NCI-H2196 treated with DMSO at 0.1 percent for 48 hours (cell line): ENCODE measurements around the gene SLC2A9.

ENCODE experiments used
- DNase-seq: peaks from one replicate; lab custom pipeline; 2025; ENCODE audit not compliant: unreplicated experiment; lab: John Stamatoyannopoulos, UW

SLC2A9 gene

DNA sequence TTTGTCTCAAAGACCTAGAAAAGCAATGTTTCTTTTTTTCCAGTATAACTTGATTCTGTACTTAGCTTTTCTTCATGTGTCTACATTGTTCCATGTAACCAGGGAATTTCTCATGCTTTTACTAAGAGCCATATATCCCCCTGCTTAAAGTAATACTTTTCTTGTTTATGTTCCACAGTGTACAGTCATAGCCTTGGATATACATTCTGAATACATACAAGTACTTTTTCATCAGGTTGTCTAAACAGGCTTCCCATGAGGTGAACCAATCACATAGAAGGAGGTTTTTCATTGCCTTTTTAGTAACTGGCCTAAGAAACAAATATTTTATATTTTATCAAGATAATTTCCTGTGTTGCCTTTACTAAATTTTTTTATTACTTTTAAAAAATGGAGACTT, 52.8 kb downstream of the SLC2A9 start:
- DNase-seq, result no peak

DNA sequence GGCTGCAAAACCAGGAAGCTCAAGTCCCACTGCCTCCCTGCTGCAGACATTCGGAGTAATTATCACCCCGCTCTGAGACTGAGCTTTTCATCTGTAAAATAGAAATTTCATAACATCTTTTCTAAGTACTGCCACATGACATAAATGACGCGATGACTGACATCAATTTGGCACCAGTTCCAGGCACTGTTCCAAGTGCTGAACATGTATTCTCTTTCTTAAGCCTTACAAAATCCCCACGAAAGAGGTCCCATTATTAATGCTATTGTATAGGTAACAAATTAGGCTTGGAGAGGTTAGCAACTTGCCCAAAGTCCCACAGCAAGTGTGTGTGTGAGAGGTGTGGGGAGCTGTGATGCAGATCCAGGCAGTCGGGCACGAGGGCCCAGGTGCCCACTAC, 56.4 kb downstream of the SLC2A9 start:
- DNase-seq, result no peak

DNA sequence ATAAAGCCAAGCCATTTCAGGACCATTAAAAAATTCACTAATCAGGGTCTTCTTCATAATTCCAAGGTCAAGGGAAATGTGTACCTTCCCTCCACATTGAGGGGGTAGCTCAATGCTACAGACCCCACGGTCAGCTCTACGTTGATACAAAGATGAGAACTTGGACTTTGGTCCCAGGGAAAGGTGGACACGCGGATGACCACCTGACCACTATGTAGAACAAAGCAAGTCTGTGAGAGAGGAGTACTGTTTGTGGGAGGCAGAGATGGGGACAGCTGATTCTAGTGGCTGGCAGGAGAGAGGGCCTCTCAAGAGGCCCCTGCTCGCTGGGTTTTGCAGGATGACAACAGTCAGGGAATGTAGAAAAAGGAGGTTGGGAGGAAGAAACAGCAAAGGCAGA, 58.0 kb downstream of the SLC2A9 start:
- DNase-seq, result no peak

DNA sequence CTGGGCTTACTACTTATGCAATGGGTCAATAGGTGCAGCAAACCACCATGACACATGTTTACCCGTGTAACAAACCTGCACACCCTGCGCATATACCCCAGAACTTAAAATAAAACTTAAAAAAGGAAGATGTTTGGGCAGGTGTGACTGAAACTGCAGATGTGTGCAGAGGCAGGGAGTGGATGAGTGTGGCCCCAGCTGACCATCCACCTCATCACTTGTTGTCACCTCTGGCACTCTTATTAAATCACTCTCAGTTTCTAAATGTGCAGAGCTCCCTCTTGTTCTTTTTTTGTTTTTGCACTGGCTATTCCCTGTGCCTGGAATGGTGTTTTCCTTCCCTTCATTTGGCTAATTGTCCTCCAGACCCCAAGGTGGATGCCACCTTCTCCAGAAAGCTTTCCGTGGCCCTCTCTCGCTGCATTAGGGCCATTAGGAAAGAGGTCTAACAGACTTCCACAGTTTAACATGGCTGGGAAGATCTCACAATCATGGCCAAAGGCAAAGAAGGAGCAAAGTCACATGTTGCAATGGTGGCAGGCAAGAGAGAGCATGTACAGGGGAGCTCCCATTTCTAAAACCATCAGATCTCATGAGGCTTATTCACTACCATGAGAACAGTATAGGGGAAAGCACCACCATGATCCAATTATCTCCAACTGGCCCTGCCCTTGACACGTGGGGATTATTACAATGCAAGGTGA, 58.5 kb downstream of the SLC2A9 start:
- DNase-seq, result no peak

DNA sequence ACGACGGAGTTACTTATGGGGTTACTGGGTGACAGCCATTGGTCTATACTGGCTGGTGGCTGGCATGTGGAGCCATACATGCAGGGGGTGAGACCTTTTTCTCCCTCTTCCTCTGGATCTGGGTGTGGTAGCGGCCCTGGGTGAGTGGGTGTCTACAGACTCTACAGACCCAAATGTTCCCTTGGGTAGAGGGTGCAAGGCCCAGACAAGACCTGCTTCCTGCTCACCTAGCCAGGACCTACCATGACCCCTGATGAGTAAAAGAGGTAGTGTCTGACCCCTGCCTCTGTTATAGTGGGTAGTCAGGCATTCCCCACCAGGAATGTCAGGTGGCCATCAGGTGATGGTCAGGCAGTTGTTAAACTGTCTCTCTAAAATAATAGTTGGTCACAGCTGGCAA, 66.8 kb downstream of the SLC2A9 start:
- DNase-seq, result no peak

DNA sequence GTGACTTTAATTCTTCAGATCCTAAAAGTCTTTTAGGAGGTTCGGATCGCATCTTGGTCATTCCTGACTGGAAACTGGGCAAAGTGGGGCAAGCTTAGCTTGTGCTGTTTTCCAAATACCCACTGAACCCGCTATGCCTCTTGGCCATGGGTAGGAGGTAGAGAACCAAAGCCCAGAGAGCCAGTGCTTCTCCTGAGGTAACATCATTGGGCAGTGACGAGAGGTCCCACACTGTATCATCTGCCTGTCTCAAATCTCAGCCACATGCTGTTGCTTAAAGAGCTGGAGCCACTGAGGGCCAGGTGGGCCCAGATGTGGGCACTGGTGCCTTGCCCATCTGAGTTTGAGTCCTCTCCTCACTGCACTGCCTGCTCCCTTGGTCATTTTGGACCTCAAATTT, 68.2 kb downstream of the SLC2A9 start:
- no peak for DNase-seq

DNA sequence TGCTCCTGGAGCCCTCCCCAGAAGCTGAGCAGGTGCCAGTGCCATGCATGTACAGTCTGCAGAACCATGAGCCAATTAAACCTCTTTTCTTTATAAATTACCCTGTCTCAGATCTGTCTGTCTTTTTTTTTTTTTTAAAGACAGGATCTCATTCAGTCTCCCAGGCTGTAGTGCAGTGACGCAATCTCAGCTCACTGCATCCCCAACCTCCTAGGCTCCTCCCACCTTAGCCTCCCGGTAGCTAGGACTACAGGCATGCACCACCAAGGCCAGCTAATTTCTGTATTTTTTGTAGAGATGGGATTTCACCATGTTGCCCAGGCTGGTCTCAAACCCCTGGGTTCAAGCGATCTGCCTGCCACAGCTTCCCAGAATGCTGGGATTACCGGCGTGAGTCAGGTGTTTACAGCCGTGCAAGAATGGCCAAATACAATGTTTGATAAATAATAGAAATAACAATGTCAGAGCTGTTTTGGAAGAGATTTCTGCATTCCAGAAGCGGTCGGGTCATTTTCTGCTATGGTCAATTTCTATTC, 68.8 kb downstream of the SLC2A9 start:
- DNase-seq, result no peak

DNA sequence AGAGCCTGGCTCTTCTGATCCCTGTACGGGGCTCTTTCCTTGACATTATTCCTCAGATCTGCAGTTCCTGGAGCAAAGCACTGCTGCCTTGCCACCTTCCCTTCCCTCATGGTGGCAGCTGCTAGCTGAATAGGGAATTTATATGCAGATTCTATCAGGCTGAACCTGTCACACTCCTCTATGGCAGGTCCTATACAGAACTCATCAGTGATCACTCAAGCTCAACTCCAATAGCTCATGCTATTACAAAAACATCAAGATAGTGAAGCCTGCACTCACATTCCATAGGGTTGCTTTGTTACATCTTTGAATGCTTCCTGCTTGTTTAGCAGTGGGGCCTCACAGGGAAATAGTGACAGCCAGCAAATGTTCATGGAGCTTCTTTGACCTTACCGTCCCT, 71.7 kb downstream of the SLC2A9 start:
- no peak for DNase-seq

DNA sequence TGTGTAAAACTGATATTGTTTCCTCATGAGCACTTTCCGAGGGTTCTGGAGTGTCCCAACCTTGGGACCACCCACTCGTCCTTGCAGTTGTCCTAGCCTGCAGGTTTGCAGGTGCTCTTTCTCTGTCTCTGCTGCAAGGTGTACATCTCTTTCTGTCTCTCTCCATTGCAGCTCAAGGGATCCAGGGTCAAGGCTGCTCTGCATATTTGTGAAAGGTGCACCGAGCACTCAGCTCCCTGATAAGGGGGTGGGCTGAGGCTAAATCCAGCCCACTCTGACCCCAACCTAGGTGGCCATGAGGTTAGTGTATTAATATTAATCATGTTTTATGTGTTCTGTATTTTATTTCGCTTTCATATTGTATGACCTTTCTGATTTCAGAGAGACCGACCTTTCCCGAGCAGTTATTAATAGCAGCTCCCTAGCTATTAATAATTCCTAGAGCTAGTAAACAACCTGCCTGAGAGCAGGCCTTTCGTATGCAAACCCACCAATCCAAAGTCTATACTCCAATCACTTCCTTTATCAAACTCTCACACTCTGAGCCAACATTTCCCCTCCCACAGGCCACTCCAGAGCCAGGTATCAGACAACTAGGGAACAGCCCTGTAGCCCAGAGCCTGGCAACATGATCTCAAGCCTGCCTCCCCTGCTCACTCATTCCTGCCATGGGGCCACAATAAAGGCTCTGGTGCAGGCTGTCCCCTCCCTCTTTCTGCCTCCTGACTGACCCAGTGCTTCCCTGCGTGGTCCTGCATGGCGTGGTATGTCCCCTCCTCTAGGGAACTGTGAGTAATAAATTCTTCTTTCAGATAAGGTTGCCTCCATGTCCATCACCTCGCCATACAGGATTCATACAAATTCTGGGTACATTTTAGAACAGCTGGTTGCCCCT, 73.9 kb downstream of the SLC2A9 start:
- no peak for DNase-seq

DNA sequence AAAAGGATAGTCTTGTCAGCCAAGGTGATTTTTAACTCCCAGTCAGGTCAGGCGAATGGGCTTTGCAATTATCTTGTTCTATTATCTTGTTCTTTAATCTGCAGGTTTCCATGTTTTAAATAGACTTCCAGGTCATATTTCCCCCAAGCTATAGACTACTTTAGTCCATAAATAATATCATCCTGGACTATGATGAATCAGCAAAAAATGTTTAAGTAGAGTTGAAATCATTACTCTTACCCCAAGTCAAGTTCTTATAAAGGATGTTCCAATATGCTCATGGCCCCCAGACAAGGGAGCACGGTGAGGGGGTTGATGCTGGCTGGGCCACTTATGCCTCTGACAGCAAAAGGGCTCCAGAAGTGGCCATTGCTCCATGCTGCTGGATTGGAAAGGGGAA, 75.1 kb downstream of the SLC2A9 start:
- no peak for DNase-seq

DNA sequence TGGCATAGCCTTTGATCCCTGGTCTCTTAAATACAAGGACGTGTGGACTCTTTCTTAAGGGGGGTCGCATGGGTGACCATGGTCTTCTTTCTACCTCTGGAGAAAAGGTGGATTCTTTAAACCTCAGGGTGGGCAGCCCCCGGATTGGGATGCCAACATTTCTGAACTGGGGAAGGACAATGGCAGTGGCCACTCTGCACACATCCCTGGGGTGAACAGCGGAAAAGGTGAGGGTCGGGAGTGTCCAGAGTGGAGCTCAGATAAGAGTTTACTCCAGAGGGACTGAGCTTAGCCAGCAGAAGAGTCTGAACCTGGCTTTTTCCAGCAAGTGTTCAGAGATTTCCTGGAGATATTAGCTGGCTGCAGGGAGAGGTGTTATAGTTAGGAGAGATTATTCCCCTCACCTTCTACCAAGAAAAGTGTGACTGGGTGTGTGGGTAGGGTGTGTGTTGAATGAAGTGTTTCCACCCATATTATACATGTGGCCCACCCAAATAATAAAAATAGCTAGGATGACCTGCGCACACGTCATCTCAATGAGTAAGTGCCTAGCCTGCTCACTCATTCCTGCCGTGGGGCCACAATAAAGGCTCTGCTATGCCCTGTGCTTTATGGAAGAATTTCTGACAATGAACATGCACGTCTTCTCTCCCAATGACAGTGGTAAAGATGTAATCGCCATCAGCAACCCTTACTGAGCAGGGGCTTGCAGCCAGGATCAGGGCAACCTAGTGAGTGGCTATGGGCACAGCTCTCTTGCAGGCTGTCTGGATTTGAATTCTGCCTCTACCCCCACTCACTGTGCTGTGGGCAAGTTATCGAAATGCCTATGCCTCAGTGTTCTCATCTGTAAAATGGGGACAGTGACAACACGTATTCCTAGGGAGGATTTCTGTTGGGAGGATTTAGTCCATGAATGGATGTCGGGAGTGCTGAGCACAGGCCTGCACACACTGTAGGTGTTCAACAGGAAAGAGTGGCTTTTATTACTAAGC, 76.6 kb downstream of the SLC2A9 start:
- no peak for DNase-seq

DNA sequence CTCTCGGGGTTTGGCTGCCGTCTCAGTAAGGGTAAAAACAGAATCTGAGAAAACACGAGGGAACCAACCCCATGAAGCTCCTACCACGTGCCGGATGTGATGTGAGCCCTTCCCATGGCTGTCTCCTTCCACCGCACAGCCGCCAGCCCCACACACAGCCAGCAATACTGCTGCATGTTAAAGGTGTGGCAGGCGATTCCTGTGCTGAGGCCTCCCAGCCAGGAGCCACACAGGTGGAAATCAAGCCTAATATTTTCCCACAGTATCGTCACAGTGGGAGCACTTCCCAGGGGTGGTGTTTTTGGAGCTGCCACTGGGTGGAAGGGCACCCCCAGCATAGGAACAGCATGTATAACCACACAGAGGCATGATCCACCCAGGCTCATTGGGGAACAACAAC, 77.5 kb downstream of the SLC2A9 start:
- no peak for DNase-seq

DNA sequence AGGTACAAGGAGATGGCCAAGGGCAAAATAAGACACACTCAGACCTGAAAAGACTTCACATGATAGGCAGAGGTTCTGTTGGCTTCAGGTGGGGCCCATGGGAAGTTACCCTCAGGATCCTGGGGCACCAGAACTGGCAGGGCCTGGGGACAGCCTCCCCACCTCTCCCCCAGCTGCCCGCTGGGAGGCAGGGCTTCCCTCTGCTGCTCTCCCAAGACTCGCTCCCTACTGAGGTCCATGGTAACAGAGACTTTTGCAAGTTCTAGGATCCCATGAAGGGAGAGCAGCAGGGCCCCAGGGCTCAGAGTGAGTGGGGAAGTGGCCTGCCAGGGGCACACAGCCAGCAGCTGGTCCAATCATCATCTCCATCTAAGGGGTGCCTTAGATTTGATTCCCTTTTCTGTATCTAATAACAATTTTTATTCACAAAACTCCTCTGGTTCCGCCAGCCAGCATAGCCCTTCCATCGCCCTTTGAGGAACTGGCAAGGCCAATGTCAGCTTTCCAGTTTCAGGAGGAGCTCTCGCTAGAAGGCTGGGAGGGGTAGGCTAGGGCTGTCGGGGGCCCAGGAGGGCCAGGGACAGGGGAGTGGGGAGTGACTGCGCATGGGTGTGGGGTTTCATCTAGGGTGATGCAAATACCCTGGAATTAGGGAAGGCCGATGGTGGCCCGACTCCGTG, 78.2 kb downstream of the SLC2A9 start:
- no peak for DNase-seq

DNA sequence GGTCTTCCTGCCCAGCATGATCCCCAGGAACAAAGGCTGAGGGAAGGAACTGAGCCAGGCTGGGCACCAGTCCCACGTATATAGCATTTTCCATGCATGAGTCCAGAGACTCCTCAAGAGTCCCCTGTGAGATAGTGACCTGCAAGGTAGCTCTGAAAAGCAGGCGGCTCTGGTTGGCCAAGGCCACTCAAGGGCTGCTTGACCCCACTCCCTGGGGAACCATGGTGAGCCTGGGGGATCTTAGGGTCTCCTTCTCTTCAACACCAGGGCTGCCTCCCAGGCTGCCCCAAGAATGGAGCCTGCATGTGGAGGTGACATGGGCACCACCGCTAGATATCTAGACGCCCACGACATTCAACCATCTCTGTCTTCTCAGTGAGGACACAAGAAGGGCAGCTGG, 79.2 kb downstream of the SLC2A9 start:
- DNase-seq, result no peak

DNA sequence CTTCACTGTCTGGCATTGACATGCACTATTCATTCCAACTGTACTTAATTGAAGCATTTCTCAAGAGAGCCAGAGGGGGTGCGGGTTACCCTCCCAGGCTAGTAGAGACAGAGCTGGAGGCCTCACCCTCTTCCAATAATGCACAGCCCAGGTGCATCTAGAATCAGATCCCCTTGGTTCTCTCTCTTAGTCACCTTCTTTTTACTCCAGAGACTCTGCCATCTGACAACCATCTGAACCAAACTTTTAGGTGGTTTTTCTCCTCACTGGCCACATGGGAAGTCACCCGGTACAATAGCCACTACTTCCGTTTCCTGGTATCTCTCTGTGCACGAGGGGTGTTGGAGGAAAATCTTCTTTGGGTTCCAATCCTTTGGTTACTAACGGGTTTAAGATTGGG, 81.3 kb downstream of the SLC2A9 start:
- DNase-seq, result no peak

DNA sequence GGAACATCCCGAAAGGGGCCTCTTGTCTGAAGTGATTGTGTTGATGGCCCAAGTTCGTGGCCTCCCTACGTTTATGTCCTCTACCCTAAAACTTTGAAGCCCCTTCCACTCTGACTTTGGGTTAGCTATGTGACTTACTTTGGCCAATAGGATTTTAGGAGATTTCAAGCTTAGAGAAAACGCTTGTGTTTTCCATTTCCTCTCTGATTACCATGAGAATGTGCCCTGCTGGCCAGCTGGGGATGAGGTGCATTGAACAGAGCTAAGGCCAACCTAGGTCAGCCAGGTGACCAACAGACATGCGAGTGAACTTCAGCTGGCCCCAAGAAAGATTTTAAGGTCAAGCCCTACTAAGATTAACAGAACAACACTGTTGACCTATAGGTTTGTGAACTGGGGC, 82.4 kb downstream of the SLC2A9 start:
- no peak for DNase-seq

DNA sequence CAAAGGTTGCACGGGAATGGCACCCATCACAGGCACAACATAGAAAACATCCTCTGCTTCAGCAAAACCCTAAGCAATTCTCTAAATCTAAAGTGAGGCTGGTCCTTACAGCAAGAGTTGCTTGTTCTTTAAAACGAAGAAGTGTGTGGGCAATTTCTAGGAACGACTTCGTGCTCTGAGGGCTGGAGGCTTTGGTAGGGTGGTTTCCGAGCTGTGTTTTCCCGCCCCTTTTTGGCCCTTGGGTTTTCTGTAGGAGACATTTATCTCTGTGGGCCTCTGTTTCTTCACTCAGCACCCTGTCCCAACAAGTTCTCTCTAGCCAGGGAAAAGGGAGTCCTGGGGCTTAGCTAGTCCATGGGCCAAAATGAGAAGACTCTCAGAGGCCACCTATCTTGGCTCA, 84.2 kb downstream of the SLC2A9 start:
- DNase-seq, result no peak

DNA sequence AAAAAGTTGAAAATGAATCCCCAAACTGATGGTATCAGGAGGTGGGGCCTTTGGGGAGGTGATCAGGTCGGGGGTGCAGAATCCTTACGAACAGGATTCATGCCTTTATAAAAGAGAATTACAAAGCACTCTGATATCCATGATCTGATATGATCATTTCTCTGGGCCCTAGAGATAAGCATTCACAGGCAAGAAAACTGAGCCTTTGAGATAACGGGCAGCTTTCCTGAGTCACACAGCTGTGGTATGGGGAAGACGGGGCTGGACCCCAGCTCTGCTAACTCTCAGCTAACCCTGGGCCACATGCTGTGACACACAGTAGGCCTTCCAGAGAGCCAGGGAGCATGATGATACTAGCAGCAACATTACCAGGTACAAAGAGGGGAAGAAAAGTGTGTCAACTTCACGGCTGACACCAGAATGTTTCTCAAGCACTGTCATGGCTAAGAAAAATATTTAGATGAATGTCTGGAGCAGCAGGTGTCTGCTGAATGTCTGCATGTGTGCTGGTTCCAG, 85.1 kb downstream of the SLC2A9 start:
- no peak for DNase-seq

DNA sequence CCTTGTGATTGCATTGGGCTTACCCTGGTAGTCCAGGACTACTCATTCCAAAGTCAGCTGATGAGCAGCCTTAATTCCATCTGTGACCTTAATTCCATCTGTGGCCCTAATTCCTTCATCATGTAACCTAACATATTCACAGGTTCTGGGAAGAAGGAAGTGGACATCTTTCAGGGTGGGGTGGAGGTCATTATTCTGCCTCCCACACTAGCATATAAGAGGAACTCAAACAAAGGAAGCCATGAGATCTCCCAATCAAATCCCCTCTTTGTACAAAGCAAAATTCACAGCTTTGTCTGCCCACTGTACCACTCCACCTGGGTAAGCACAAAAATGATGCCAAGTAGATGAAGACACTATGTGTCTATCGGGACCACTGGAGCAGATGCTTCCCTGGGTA, 87.3 kb downstream of the SLC2A9 start:
- no peak for DNase-seq

DNA sequence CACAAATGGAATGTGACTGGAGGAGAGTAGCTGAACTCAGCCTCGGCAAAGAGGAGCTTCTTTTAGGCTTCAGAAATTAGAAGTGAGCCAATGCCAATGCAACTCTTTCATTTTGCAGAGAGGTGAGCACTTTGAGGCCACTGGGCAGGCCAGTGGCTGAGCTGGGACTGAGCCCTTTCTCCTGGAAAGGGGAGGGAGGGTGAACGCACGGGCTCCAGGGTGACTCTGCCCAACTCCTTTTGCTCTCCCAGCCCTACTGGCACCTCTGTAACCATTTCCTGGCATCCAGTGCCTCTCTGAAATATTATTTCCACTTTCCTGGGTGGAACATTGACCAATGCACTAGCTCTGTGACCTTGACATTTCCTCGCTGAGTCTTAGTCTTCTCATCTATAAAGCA, 88.1 kb downstream of the SLC2A9 start:
- DNase-seq, result no peak
